Esophagus (tissue), 2 donors: ENCODE data around the gene TSPAN15. TPM values are rescaled to one million over a fixed set of nuclear protein-coding genes. Genes with fewer than 3 reads are reported as not detected.
A peak's percentile ranks its signal among the peaks of the same experiment; 100 is the strongest.

Experiments
- H3K27ac ChIP-seq, 2 donors: one replicate each; pipeline ENCODE4 v1.5.1; 2013; ENCODE audit warnings: low read depth in 2 of 2, mild to moderate bottlenecking in 2 of 2, inconsistent platforms in 1 of 2, low read length in 1 of 2, moderate library complexity in 1 of 2
- H3K27me3 ChIP-seq, 2 donors: one replicate each; pipeline ENCODE4 v1.6.1; 2013; ENCODE audit warnings: low read length in 2 of 2, control low read depth in 1 of 2, mild to moderate bottlenecking in 1 of 2; ENCODE audit not compliant: insufficient read depth in 2 of 2, control insufficient read depth in 1 of 2
- H3K36me3 ChIP-seq, 2 donors: one replicate each; pipeline ENCODE4 v1.6.1; 2013; ENCODE audit warnings: low read length in 1 of 2; ENCODE audit not compliant: control insufficient read depth in 2 of 2, insufficient read depth in 2 of 2
- H3K4me1 ChIP-seq, 2 donors: one replicate each; pipeline ENCODE4 v1.6.1; 2013; ENCODE audit warnings: low read length in 1 of 2; ENCODE audit not compliant: control insufficient read depth in 2 of 2, insufficient read depth in 2 of 2
- H3K4me3 ChIP-seq, 2 donors: one replicate each; pipeline ENCODE4 v1.5.1; 2013; ENCODE audit warnings: low read length in 2 of 2, mild to moderate bottlenecking in 2 of 2, low read depth in 1 of 2, moderate library complexity in 1 of 2
- H3K9me3 ChIP-seq, 2 donors: one replicate each; pipeline ENCODE4 v1.6.1; 2013; ENCODE audit warnings: mild to moderate bottlenecking in 2 of 2, low read depth in 1 of 2, low read length in 1 of 2, moderate library complexity in 1 of 2; ENCODE audit not compliant: control insufficient read depth in 2 of 2, insufficient read depth in 1 of 2
- WGBS, 2 donors: extraction: QIAGEN DNeasy Blood & Tissue Kit; methylation state at CpG; one replicate each; pipeline ENCODE4 v1.1.7; 2013; 5-methylcytosine and 5-hydroxymethylcytosine counted together
- polyA plus RNA-seq, 2 donors: library from polyadenylated mRNA; stranded (reverse); fragments of 200-250 nt; gene quantifications; one replicate each; pipeline ENCODE4 v1.2.3, GENCODE V29; 2013
- donor health status: healthy with polysubstance abuse.
- donor health status: Bipolar disorder and iron deficiency.

TSPAN15 gene
- polyA plus RNA-seq, 2 donors, result 8.0 to 23.8 TPM

GRCh38 chr10:69425511-69426298, 25.6 kb upstream of the TSPAN15 start:
- Histone ChIP-seq H3K27ac (peak overlapping the region; percentile 48 to 49), H3K27me3 (no peaks in the 10 kb centered on the region), H3K9me3 (no peaks in the 10 kb centered on the region), H3K4me3 (no peak overlapping the region), H3K36me3 (peaks cover 0 to 2% of the 10 kb centered on the region in 2 donors), H3K4me1 (peaks cover 2 to 14% of the 10 kb centered on the region in 2 donors)
- WGBS, 2 donors, result 46 to 48% methylated on average over 5 of the region's 5 CpGs

GRCh38 chr10:69426376-69426727, 24.9 kb upstream of the TSPAN15 start:
- peak overlapping the region; percentile 48 to 49 for H3K27ac ChIP-seq

GRCh38 chr10:69428165-69428564, 23.1 kb upstream of the TSPAN15 start:
- Histone ChIP-seq H3K4me3 (no peak overlapping the region), H3K36me3 (peaks cover 0 to 2% of the 10 kb centered on the region in 2 donors), H3K27me3 (no peaks in the 10 kb centered on the region), H3K9me3 (no peaks in the 10 kb centered on the region), H3K27ac (no peak overlapping the region), H3K4me1 (peaks cover 0 to 8% of the 10 kb centered on the region in 2 donors)
- WGBS, 2 donors, result 64 to 75% methylated on average over 8 of the region's 8 CpGs

More at GRCh38 chr10:69426376-69426727, 24.9 kb upstream of the TSPAN15 start:
- H3K36me3 ChIP-seq, result peaks cover 0 to 2% of the 10 kb centered on the region in 2 donors
- no peaks in the 10 kb centered on the region for H3K9me3 ChIP-seq
- WGBS, 2 donors, result 85 to 88% methylated on average over 4 of the region's 4 CpGs
- H3K4me1 ChIP-seq, result peaks cover 2 to 14% of the 10 kb centered on the region in 2 donors
- no peak overlapping the region for H3K4me3 ChIP-seq
- H3K27me3 ChIP-seq, result no peaks in the 10 kb centered on the region

GRCh38 chr10:69434169-69434568, 17.1 kb upstream of the TSPAN15 start:
- 78 to 84% methylated on average over 2 of the region's 2 CpGs for WGBS, 2 donors
- no peaks in the 10 kb centered on the region for H3K9me3 ChIP-seq
- H3K27ac ChIP-seq, result no peak overlapping the region
- H3K27me3 ChIP-seq, result no peaks in the 10 kb centered on the region
- H3K4me1 ChIP-seq, result peaks cover 2 to 5% of the 10 kb centered on the region in 2 donors
- no peaks in the 10 kb centered on the region for H3K36me3 ChIP-seq
- no peak overlapping the region for H3K4me3 ChIP-seq

- Histone ChIP-seq H3K9me3 (no peaks in the 10 kb centered on the region), H3K27ac (no peak overlapping the region), H3K4me3 (no peak overlapping the region), H3K27me3 (no peaks in the 10 kb centered on the region), H3K36me3 (no peaks in the 10 kb centered on the region), H3K4me1 (peaks cover 7 to 8% of the 10 kb centered on the region in 2 donors)
- WGBS, 2 donors, result 98 to 99% methylated on average over 11 of the region's 11 CpGs
Observed at GRCh38 chr10:69434926-69435325, 16.3 kb upstream of the TSPAN15 start.

GRCh38 chr10:69435966-69436520, 15.2 kb upstream of the TSPAN15 start:
- Histone ChIP-seq H3K4me3 (no peak overlapping the region), H3K4me1 (peaks cover 7 to 11% of the 10 kb centered on the region in 2 donors), H3K27ac (no peak overlapping the region), H3K9me3 (no peaks in the 10 kb centered on the region), H3K27me3 (no peaks in the 10 kb centered on the region), H3K36me3 (no peaks in the 10 kb centered on the region)
- WGBS, 2 donors, result 91 to 92% methylated on average over 13 to 14 of the region's 14 CpGs

- Histone ChIP-seq H3K27me3 (peaks cover 0 to 2% of the 10 kb centered on the region in 2 donors), H3K27ac (peak overlapping the region; percentile 67 to 83), H3K9me3 (no peaks in the 10 kb centered on the region), H3K4me3 (no peak overlapping the region), H3K4me1 (peaks cover 7 to 11% of the 10 kb centered on the region in 2 donors), H3K36me3 (no peaks in the 10 kb centered on the region)
- WGBS, 2 donors, result 74 to 79% methylated on average over 13 of the region's 13 CpGs
Observed at GRCh38 chr10:69437321-69438259, 13.7 kb upstream of the TSPAN15 start.

GRCh38 chr10:69438536-69439349, 12.5 kb upstream of the TSPAN15 start:
- no peak overlapping the region for H3K4me3 ChIP-seq
- H3K27me3 ChIP-seq, result peaks cover 0 to 3% of the 10 kb centered on the region in 2 donors
- no peaks in the 10 kb centered on the region for H3K36me3 ChIP-seq
- WGBS, 2 donors, result 23 to 25% methylated on average over 10 of the region's 10 CpGs
- H3K4me1 ChIP-seq, result peaks cover 7 to 11% of the 10 kb centered on the region in 2 donors
- peak overlapping the region; percentile 81 to 83 for H3K27ac ChIP-seq
- no peaks in the 10 kb centered on the region for H3K9me3 ChIP-seq

- peak overlapping the region; percentile 81 to 83 for H3K27ac ChIP-seq
- 29 to 39% methylated on average over 5 of the region's 5 CpGs for WGBS, 2 donors
- no peak overlapping the region for H3K4me3 ChIP-seq
- H3K9me3 ChIP-seq, result no peaks in the 10 kb centered on the region
- H3K27me3 ChIP-seq, result peaks cover 0 to 3% of the 10 kb centered on the region in 2 donors
- H3K36me3 ChIP-seq, result no peaks in the 10 kb centered on the region
- H3K4me1 ChIP-seq, result peaks cover 7 to 11% of the 10 kb centered on the region in 2 donors
Observed at GRCh38 chr10:69439350-69439739, 11.9 kb upstream of the TSPAN15 start.
